HepG2 (cell line): ENCODE results near the gene ADAP2. TPM values are rescaled to one million over a fixed set of nuclear protein-coding genes. Genes with fewer than 3 reads are reported as not detected.

Experiments used
- ATAC-seq: fragments of 200-7000 bp; cut with Tn5 transposase; 3 replicates; pipeline ENCODE4 v1.9.1; 2020; ENCODE audit warnings: mild to moderate bottlenecking, moderate library complexity
- BruUV-seq: library from RNA; stranded (reverse); fragments of 400-500 nt; replicated peaks from 2 replicates; lab custom pipeline; 2021; lab: Mats Ljungman, UMichigan
- CTCF ChIA-PET: fragments of 300-600 bp; formaldehyde crosslinking; extraction: SDS; loops from one replicate; lab custom pipeline; 2021; ENCODE audit warnings: low total read pairs, inconsistent platforms, low intra/inter-chr PET ratio; lab: Yijun Ruan, JAX
- POLR2A ChIA-PET: fragments of 350-600 bp; sonication (Branson Sonifier 250); formaldehyde crosslinking; loops from one replicate; lab custom pipeline; 2020; ENCODE audit warnings: antibody characterized with exemption, inconsistent platforms; lab: Yijun Ruan, JAX
- DNase-seq: peaks from one replicate; pipeline ENCODE4 v3.0.0-alpha.2; 2015; ENCODE audit warnings: low spot score
- FAIRE-seq: peaks from 3 replicates; lab custom pipeline; 2011; peaks lifted over from hg19 to GRCh38; lab: Jason Lieb, UNC
- H2AFZ ChIP-seq: one replicate; pipeline ENCODE4 v1.6.1; 2011; ENCODE audit warnings: low read length, inconsistent platforms
- H3K27ac ChIP-seq: fragments of 300-600 bp; 3 replicates; pipeline ENCODE4 v1.8.0; 2011; ENCODE audit warnings: mixed run types, mild to moderate bottlenecking, mixed read lengths, low read length, inconsistent platforms; ENCODE audit not compliant: insufficient read depth; ENCODE audit errors: extremely low read length
- H3K27me3 ChIP-seq, 2 experiments: fragments of 200-600 bp in 1 of 2; 2 replicates in 1 of 2; 3 replicates in 1 of 2; pipeline versions ENCODE4 v1.6.0 to v1.8.0; 2011; ENCODE audit warnings: low read length in 2 of 2, mild to moderate bottlenecking in 2 of 2, moderate library complexity in 2 of 2, inconsistent platforms in 1 of 2; ENCODE audit not compliant: insufficient read depth in 2 of 2, control insufficient read depth in 1 of 2
- H3K36me3 ChIP-seq, 2 experiments: fragments of 200-600 bp in 1 of 2; replicated peaks in 1 of 2; 2 replicates in 1 of 2; 3 replicates in 1 of 2; pipeline versions ENCODE4 v1.5.1 to v1.8.0; 2011; ENCODE audit warnings: low read length in 2 of 2, inconsistent platforms in 1 of 2; ENCODE audit not compliant: insufficient read depth in 2 of 2, control insufficient read depth in 1 of 2
- H3K4me1 ChIP-seq: 2 replicates; pipeline ENCODE4 v1.5.1; 2012; ENCODE audit warnings: low read length, inconsistent platforms; ENCODE audit not compliant: insufficient read depth
- H3K4me2 ChIP-seq: 2 replicates; pipeline ENCODE4 v1.6.0; 2011; ENCODE audit warnings: low read depth, low read length, inconsistent platforms
- H3K4me3 ChIP-seq, 3 experiments: fragments of 200-600 bp in 1 of 3; sonication (generic), shearing (Covaris generic) in 1 of 3; replicated peaks in 1 of 3; 2 replicates each; pipeline ENCODE4 v1.5.1; 2011 to 2016; ENCODE audit warnings: low read length in 3 of 3, inconsistent platforms in 2 of 3, low read depth in 2 of 3, mild to moderate bottlenecking in 2 of 3, control low read depth in 1 of 3, mixed read lengths in 1 of 3; ENCODE audit not compliant: insufficient read depth in 1 of 3
- H3K79me2 ChIP-seq: one replicate; pipeline ENCODE4 v1.6.1; 2011; ENCODE audit warnings: low read length, inconsistent platforms; ENCODE audit not compliant: insufficient read depth
- H3K9ac ChIP-seq: 2 replicates; pipeline ENCODE4 v1.6.0; 2011; ENCODE audit warnings: mild to moderate bottlenecking, low read depth, low read length, inconsistent platforms; ENCODE audit not compliant: insufficient read depth
- H3K9me3 ChIP-seq: 2 replicates; pipeline ENCODE4 v1.5.1; 2012; ENCODE audit warnings: mild to moderate bottlenecking, low read length
- H4K20me1 ChIP-seq: 2 replicates; pipeline ENCODE4 v1.6.0; 2011; ENCODE audit warnings: inconsistent platforms, mild to moderate bottlenecking, low read length, moderate library complexity; ENCODE audit not compliant: insufficient read depth
- EP300 ChIP-seq, 3 experiments: sonication (generic) in 1 of 3; formaldehyde crosslinking in 1 of 3; IDR thresholded peaks; 2 replicates each; pipeline versions ENCODE4 v1.5.1 to v1.6.1; 2011 to 2020; ENCODE audit warnings: low read depth in 2 of 3, low read length in 2 of 3, borderline replicate concordance in 1 of 3, improper control_type of control experiment in 1 of 3, mild to moderate bottlenecking in 1 of 3, missing genetic modification reagents in 1 of 3, moderate library complexity in 1 of 3
- FOXA3 ChIP-seq: IDR thresholded peaks from 2 replicates; pipeline ENCODE4 v1.6.1; 2016; ENCODE audit warnings: missing genetic modification reagents, missing compliant biosample characterization
- HNF4G ChIP-seq, 2 experiments: sonication (generic) in 1 of 2; formaldehyde crosslinking in 1 of 2; IDR thresholded peaks; 2 replicates each; pipeline versions ENCODE4 v1.4.0 to v1.6.1; 2011 to 2020; ENCODE audit warnings: borderline replicate concordance in 2 of 2, low read depth in 2 of 2, mild to moderate bottlenecking in 2 of 2, low read length in 1 of 2, missing genetic modification reagents in 1 of 2, moderate library complexity in 1 of 2
- HOXA3 ChIP-seq: sonication (generic); formaldehyde crosslinking; IDR thresholded peaks from 2 replicates; pipeline ENCODE4 v1.5.0; 2020; ENCODE audit warnings: missing genetic modification reagents
- KAT8 ChIP-seq: IDR thresholded peaks from 2 replicates; pipeline ENCODE4 v1.6.1; 2016; ENCODE audit warnings: missing genetic modification reagents, missing compliant biosample characterization
- KLF6 ChIP-seq: IDR thresholded peaks from 2 replicates; pipeline ENCODE4 v1.8.0; 2016; ENCODE audit warnings: missing biosample characterization, missing genetic modification reagents
- MIER3 ChIP-seq: IDR thresholded peaks from 2 replicates; pipeline ENCODE4 v1.6.1; 2016; ENCODE audit warnings: missing compliant biosample characterization, borderline replicate concordance
- NCOR1 ChIP-seq: fragments of 200-600 bp; sonication (generic); IDR thresholded peaks from 2 replicates; pipeline ENCODE4 v1.7.0; 2017; ENCODE audit warnings: antibody characterized with exemption, low read length, borderline replicate concordance
- NFE2L2 ChIP-seq: fragments of 150-350 bp; IDR thresholded peaks from 2 replicates; pipeline ENCODE4 v1.6.1; 2014; ENCODE audit warnings: low read length
- RFX1 ChIP-seq: fragments of 450-650 bp; IDR thresholded peaks from 2 replicates; pipeline ENCODE4 v1.6.1; 2017
- SP5 ChIP-seq: IDR thresholded peaks from 2 replicates; pipeline ENCODE4 v1.6.1; 2016; ENCODE audit warnings: low read depth, borderline replicate concordance
- TCF7L2 ChIP-seq: IDR thresholded peaks from 2 replicates; pipeline ENCODE4 v1.6.1; 2011; ENCODE audit warnings: mild to moderate bottlenecking, low read depth, low read length, moderate library complexity
- ZBTB2 ChIP-seq: sonication (generic); formaldehyde crosslinking; IDR thresholded peaks from 2 replicates; pipeline ENCODE4 v1.8.0; 2022; ENCODE audit warnings: low read depth, missing genetic modification reagents
- ZNF235 ChIP-seq: sonication (generic); formaldehyde crosslinking; IDR thresholded peaks from 2 replicates; pipeline ENCODE4 v1.8.1; 2023; ENCODE audit warnings: mild to moderate bottlenecking, missing genetic modification reagents, borderline replicate concordance
- ZNF549 ChIP-seq: sonication (generic); formaldehyde crosslinking; IDR thresholded peaks from 2 replicates; pipeline ENCODE4 v1.5.0; 2020; ENCODE audit warnings: missing genetic modification reagents
- ZNF580 ChIP-seq: IDR thresholded peaks from 2 replicates; pipeline ENCODE4 v1.6.1; 2016; ENCODE audit warnings: low read depth, borderline replicate concordance
- ZNF644 ChIP-seq: IDR thresholded peaks from 2 replicates; pipeline ENCODE4 v1.6.1; 2016; ENCODE audit warnings: low read depth
- ZNF652 ChIP-seq: IDR thresholded peaks from 2 replicates; pipeline ENCODE4 v1.6.1; 2016; ENCODE audit warnings: low read depth, borderline replicate concordance
- ZNF841 ChIP-seq: sonication (generic); formaldehyde crosslinking; IDR thresholded peaks from 2 replicates; pipeline ENCODE4 v1.8.1; 2023; ENCODE audit warnings: missing genetic modification reagents, borderline replicate concordance
- ZSCAN30 ChIP-seq: sonication (generic); formaldehyde crosslinking; IDR thresholded peaks from 2 replicates; pipeline ENCODE4 v1.5.0; 2020; ENCODE audit warnings: mild to moderate bottlenecking, missing genetic modification reagents
- WGBS: methylation state at CpG from one replicate; pipeline ENCODE4 v1.1.6; 2017; ENCODE audit warnings: low lambda C conversion rate; 5-methylcytosine and 5-hydroxymethylcytosine counted together
- in situ Hi-C: cut with HindIII; loops from 2 replicates; pipeline ENCODE4 v1.10.0; 2017; ENCODE audit warnings: low pct_unique_long_range_greater_than_20kb; ENCODE audit not compliant: extremely low pct_ligation_motif_present
- intact Hi-C: fragments of 100-400 bp; cut with micrococcal nuclease; formaldehyde crosslinking; loops from one replicate; pipeline ENCODE4 v1.10.0; 2022; ENCODE audit not compliant: unreplicated experiment
- polyA plus RNA-seq, 8 experiments: library from polyadenylated mRNA; depleted of rRNA in 3 of 8; stranded (reverse) in 7 of 8; unstranded in 1 of 8; fragments of >200 nt; fragmentation: Illumina TruSeq in 4 of 8; extraction: Trizol in 4 of 8; gene quantifications; 2 replicates each; pipeline versions ENCODE4 v1.2.1 to v1.2.3, GENCODE V29; 2011 to 2016; ENCODE audit warnings: low read depth in 4 of 8, missing spikeins in 1 of 8, mixed read lengths in 1 of 8; ENCODE audit not compliant: insufficient read depth in 1 of 8
- total RNA-seq, 5 experiments: library from RNA; depleted of rRNA; stranded (reverse); fragments of >200 nt; fragmentation: Illumina TruSeq; extraction: Trizol; gene quantifications; 2 replicates each; pipeline ENCODE4 v1.2.3, GENCODE V29; 2016; ENCODE audit warnings: low read depth in 1 of 5
- TF ChIP-seq, protein P1 (sequence below): sonication (generic); formaldehyde crosslinking; IDR thresholded peaks from 2 replicates; pipeline ENCODE4 v1.4.0; 2020; ENCODE audit warnings: missing genetic modification reagents

ADAP2 gene
- total and polyA plus RNA-seq, 2 of the 13 experiments (the other 11 are each of a cell fraction or from before 2014, with no cell fraction given): 0.51 to 0.70 TPM

DNA sequence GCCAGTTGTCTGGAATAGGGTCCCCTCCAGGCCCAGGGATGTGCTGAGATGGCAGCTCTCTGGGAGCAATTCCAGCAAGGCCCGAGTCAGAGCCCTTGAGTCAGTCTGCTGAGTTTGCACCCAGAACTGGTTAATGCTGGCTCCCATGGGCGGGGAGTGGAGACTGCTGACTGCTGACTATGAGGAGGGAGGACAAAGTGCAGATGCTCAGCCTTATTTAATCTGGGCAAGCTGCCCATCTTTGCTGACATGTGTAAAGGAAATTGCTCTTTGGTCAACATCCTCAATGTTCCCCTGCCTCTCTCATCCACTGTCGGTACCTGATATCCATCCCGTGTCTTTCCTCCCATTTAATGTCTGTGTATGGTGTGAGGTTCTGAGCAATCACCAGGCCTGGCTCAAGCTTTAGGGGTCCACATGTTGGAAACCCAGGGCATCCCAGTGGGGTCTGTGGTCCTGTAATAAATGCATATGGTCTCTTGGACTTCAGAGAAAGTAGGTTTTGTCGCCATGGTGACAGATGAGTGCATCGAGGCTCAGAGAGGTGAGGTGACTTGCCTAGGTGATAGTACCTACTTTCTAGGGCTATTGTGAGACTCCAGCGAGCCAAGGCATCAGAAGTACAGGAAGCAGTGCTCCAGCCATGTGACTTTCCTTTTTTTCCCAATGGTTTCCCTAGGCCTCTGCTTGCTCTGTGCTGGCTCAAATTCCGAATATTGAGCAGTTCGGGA is 29.1 kb downstream of the ADAP2 start:
- intact Hi-C loops (no loop called here), in situ Hi-C loops (no loop called here)
- ChIA-PET CTCF (no interaction called here), POLR2A (interaction anchor here (1.0 kb wide), 1 partner anchor 44 kb away, joined by 3 read pairs; no protein-coding TSS in a partner anchor)
- Histone ChIP-seq H3K9me3 (no peaks in the 10 kb centered on the region), H3K4me2 (peak overlapping the region; percentile 12), H3K79me2 (no peaks in the 10 kb centered on the region), H3K4me3 (no peak overlapping the region), H2AFZ (no peak overlapping the region), H3K27me3 (no peaks in the 10 kb centered on the region), H3K4me1 (peaks cover 35% of the 10 kb centered on the region), H3K9ac (no peak overlapping the region), H4K20me1 (no peaks in the 10 kb centered on the region), H3K36me3 (no peaks in the 10 kb centered on the region), H3K27ac (no peak overlapping the region)
- WGBS: 36% methylated on average over 6 of the region's 9 CpGs
- ATAC-seq: peak; percentile 94
- BruUV-seq: no TSS peak
- DNase-seq: peak; percentile 91
- FAIRE-seq: peak; percentile 96
- TF ChIP-seq SP5 (peak; percentile 22; the same call in 1 of the 2 replicates), ZNF652 (peak; percentile 86), ZNF841 (CRISPR knock-in tag) (no peak), FOXA3 (peak; percentile 73; the same call in 1 of the 2 replicates), ZNF235 (no peak), HOXA3 (CRISPR knock-in tag) (peak; percentile 43; the same call in 1 of the 2 replicates), EP300 (IDR thresholded peaks at IDR 0.05; ENCODE audit: low read depth in 2 of 2, low read length in 2 of 2) (no peak), EP300 (CRISPR knock-in tag; IDR thresholded peaks at IDR 0.05; ENCODE audit: borderline replicate concordance) (no peak), ZNF580 (0 out of 2 replicates have a peak, but pooled peaks have one; percentile 21), NCOR1 (0 out of 2 replicates have a peak, but pooled peaks have one; percentile 40), MIER3 (CRISPR knock-in tag) (peak; percentile 42; the same call in 1 of the 2 replicates), NFE2L2 (0 out of 2 replicates have a peak, but pooled peaks have one; percentile 4), ZNF644 (CRISPR knock-in tag) (peak; percentile 30; the same call in 1 of the 2 replicates), ZSCAN30 (CRISPR knock-in tag) (no peak), KAT8 (CRISPR knock-in tag) (peak; percentile 32; the same call in 1 of the 2 replicates), TCF7L2 (no peak), ZNF549 (CRISPR knock-in tag) (no peak), KLF6 (no peak), RFX1 (peak; percentile 51; the same call in 1 of the 2 replicates), HNF4G (IDR thresholded peaks at IDR 0.05; ENCODE audit: borderline replicate concordance, low read depth, low read length) (peak; percentile 65; the same call in 1 of the 2 replicates), HNF4G (CRISPR knock-in tag; IDR thresholded peaks at IDR 0.05; ENCODE audit: borderline replicate concordance, low read depth) (0 out of 2 replicates have a peak, but pooled peaks have one; percentile 36), ZBTB2 (CRISPR knock-in tag) (no peak)
- TF ChIP-seq, protein P1, sequence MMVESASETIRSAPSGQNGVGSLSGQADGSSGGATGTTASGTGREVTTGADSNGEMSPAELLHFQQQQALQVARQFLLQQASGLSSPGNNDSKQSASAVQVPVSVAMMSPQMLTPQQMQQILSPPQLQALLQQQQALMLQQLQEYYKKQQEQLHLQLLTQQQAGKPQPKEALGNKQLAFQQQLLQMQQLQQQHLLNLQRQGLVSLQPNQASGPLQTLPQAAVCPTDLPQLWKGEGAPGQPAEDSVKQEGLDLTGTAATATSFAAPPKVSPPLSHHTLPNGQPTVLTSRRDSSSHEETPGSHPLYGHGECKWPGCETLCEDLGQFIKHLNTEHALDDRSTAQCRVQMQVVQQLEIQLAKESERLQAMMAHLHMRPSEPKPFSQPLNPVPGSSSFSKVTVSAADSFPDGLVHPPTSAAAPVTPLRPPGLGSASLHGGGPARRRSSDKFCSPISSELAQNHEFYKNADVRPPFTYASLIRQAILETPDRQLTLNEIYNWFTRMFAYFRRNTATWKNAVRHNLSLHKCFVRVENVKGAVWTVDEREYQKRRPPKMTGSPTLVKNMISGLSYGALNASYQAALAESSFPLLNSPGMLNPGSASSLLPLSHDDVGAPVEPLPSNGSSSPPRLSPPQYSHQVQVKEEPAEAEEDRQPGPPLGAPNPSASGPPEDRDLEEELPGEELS: 0 out of 2 replicates have a peak, but pooled peaks have one; percentile 35
